ENCODE measurements around the gene E2F3. TPM values are rescaled to one million over a fixed set of nuclear protein-coding genes. Genes with fewer than 3 reads are reported as not detected.
A peak's percentile ranks its signal among the peaks of the same experiment; 100 is the strongest.

The E2F3 gene
- total and polyA plus RNA-seq, 8 donors, result 0.51 to 4.4 (median 1.2) TPM

GRCh38 chr6:20447581-20448132 is 46.0 kb downstream of the E2F3 start:
- WGBS, 2 donors, result 42 to 46% methylated on average over 4 of the region's 4 CpGs
- intact Hi-C loops (cut with DNase I), result no loop called here
- H3K4me3 ChIP-seq, result no peak overlapping the region
- FAIRE-seq (no peak), ATAC-seq (no peak), DNase-seq (no peak)
- TF ChIP-seq CTCF (IDR thresholded peaks at IDR 0.05), result no peak
- H3K27me3 ChIP-seq, result no peaks in the 10 kb centered on the region
- no peak overlapping the region for H3K27ac ChIP-seq
- H3K9me3 ChIP-seq, result no peaks in the 10 kb centered on the region
- no peaks in the 10 kb centered on the region for H3K36me3 ChIP-seq
- no peaks in the 10 kb centered on the region for H3K4me1 ChIP-seq

- H3K27me3 ChIP-seq, result no peaks in the 10 kb centered on the region
- intact Hi-C loops (cut with DNase I), result no loop called here
- H3K4me3 ChIP-seq, result no peak overlapping the region
- 73 to 85% methylated on average over 2 of the region's 2 CpGs for WGBS, 2 donors
- no peak for TF ChIP-seq CTCF (IDR thresholded peaks at IDR 0.05)
- no peak for FAIRE-seq
- H3K27ac ChIP-seq, result no peak overlapping the region
- no peaks in the 10 kb centered on the region for H3K9me3 ChIP-seq
- no peak for ATAC-seq
- DNase-seq, result no peak
- no peaks in the 10 kb centered on the region for H3K4me1 ChIP-seq
- H3K36me3 ChIP-seq, result no peaks in the 10 kb centered on the region
These were observed 47.1 kb downstream of the E2F3 start for GRCh38 chr6:20448828-20449227.

DNA sequence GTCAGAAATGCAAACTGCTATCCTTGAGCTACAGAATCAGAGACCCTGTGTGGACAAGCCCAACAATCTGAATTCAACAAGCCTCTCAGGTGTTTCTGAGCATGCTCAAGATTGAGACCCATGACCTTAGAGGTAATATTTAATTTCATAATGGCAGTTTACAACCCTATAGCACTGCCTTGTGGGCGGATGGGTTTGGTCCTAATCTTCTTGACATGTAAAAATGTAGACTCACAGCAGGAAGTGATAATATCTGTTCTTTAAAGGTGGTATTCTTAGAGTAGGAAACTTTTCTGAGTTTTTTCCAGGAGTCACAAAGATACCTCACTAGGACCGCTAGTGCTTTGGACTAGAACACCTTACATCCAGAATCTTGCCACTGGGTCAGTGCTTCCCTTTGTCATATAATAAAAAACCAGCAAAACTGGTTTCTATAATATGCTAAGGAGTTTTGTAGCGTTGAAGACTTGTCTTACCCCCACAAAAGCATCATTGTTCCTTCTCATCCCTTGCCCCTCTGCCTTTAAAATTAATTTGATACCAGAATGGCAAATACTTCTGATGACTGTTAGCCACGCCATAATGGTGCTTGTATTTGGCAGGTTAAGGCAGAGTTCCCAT is 52.6 kb downstream of the E2F3 start:
- no peak for TF ChIP-seq CTCF (IDR thresholded peaks at IDR 0.05)
- WGBS, 2 donors, result 79 to 84% methylated on average over 4 of the region's 4 CpGs
- FAIRE-seq (no peak), ATAC-seq (no peak), DNase-seq (no peak)
- H3K36me3 ChIP-seq, result no peaks in the 10 kb centered on the region
- H3K9me3 ChIP-seq, result no peaks in the 10 kb centered on the region
- H3K27ac ChIP-seq, result no peak overlapping the region
- intact Hi-C loops (cut with DNase I), result no loop called here
- no peaks in the 10 kb centered on the region for H3K27me3 ChIP-seq
- peaks cover 0 to 6% (median 0%) of the 10 kb centered on the region in 3 donors for H3K4me1 ChIP-seq
- H3K4me3 ChIP-seq, result no peak overlapping the region

- no peak for TF ChIP-seq CTCF (IDR thresholded peaks at IDR 0.05)
- intact Hi-C loops (cut with DNase I), result no loop called here
- DNase-seq (no peak), ATAC-seq (peak in 2 of 4 donors; percentile 41 to 48), FAIRE-seq (no peak)
- H3K4me1 ChIP-seq, result peaks cover 0 to 6% (median 0%) of the 10 kb centered on the region in 3 donors
- no peak overlapping the region for H3K27ac ChIP-seq
- no peak overlapping the region for H3K4me3 ChIP-seq
- no peaks in the 10 kb centered on the region for H3K9me3 ChIP-seq
- 72 to 78% methylated on average over 5 of the region's 5 CpGs for WGBS, 2 donors
- H3K27me3 ChIP-seq, result no peaks in the 10 kb centered on the region
- H3K36me3 ChIP-seq, result no peaks in the 10 kb centered on the region
These were observed 53.7 kb downstream of the E2F3 start for GRCh38 chr6:20455251-20455940.

All from pancreas (tissue), 10 donors.